H1 (cell line): ENCODE measurements around the gene NUP133. TPM values are rescaled to one million over a fixed set of nuclear protein-coding genes. Genes with fewer than 3 reads are reported as not detected.

Experiments
- KDM4A ChIP-seq: IDR thresholded peaks from one replicate; pipeline ENCODE4 v1.7.1; 2012; ENCODE audit warnings: low read depth, mild to moderate bottlenecking, moderate library complexity, low read length, inconsistent platforms; ENCODE audit not compliant: severe bottlenecking
- RAD21 ChIP-seq, 2 experiments: IDR thresholded peaks in 1 of 2; conservative IDR thresholded peaks in 1 of 2; 2 replicates each; pipeline ENCODE4 v1.6.1; 2011; ENCODE audit warnings: low read depth in 2 of 2, low read length in 2 of 2, improper control_type of control experiment in 1 of 2, inconsistent platforms in 1 of 2, mild to moderate bottlenecking in 1 of 2, moderate library complexity in 1 of 2
- polyA plus RNA-seq, 7 experiments: library from polyadenylated mRNA; depleted of rRNA in 3 of 7; stranded (reverse) in 5 of 7; unstranded in 2 of 7; fragments of >200 nt in 5 of 7; fragments of 200-250 nt in 2 of 7; gene quantifications; 1 replicate in 5 of 7; 2 replicates in 1 of 7; 4 replicates in 1 of 7; pipeline versions ENCODE4 v1.2.1 to v1.2.3, GENCODE V29; 2011 to 2013; ENCODE audit warnings: missing spikeins in 2 of 7, mixed read lengths in 2 of 7
- total RNA-seq: library from RNA; stranded (reverse); fragmentation: NEBNext Ultra II Directional; extraction: Animal tissue kit (Norgen Biotek cat#: 25700); gene quantifications from 2 replicates; pipeline ENCODE4 v1.2.1, GENCODE V29; 2021

NUP133 gene
- total and polyA plus RNA-seq, 2 of the 8 experiments (the other 6 are each of a cell fraction or from before 2014, with no cell fraction given) = 20.6 to 72.1 TPM

DNA sequence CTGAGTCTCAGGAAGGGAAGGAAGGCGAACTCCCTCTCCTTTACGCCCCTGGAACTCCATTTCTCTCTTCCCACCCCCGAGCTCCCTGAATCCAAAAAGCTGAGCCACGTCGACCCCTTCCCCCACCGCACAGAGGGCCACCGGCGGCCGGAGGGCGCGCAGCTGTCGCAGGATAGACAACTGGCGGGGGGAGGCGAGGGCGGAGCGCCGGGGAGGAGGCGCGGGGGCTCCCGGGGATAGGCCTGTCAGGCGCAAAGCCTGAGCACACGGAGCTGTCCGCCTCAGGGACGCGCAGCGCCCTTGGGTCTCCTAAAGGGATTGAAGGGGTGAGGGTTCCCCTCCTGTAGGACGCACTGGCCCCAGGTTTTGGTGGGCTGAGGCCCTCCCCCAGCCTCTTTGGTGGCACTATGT lies 73.5 kb downstream of the NUP133 start (continued):
- TF ChIP-seq KDM4A (peak; percentile 69), RAD21 (IDR thresholded peaks at IDR 0.05 in 1 of 2, conservative IDR thresholded peaks at IDR 0.05 in 1 of 2; ENCODE audit: low read depth in 2 of 2, low read length in 2 of 2) (no peak)
